PC-9 (cell line): Measurements from ENCODE around the gene HHAT.

ENCODE experiments used
- EZH2 ChIP-seq: fragments of 200-600 bp; sonication (generic); IDR thresholded peaks from 2 replicates; pipeline ENCODE4 v1.8.0; 2017; ENCODE audit warnings: antibody characterized with exemption, low read depth
- TF ChIP-seq, protein P1 (sequence below): fragments of 200-600 bp; sonication (generic); conservative IDR thresholded peaks from 2 replicates; pipeline ENCODE4 v1.6.1; 2017; ENCODE audit warnings: mixed run types, antibody characterized with exemption, mild to moderate bottlenecking, moderate library complexity

DNA sequence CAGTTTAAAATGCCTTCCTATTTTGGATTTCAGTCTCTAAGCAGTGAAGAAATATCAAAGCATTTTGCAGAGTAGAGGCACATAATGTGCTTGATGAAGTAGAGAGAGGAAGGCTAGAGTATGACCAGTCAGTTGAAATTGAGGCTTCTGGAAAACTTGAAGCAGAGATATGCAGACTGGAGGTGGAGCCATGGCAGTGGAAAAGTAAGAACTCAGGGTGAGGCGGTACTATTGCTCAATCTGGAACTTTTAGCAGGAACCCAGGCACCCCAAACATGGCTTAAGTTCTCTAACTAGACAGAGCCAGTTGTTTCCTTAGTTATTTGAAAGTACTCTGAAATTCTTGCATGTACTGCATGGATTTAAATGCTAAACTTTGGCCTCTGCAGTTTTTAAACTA is 288.6 kb downstream of the HHAT start:
- TF ChIP-seq, protein P1, sequence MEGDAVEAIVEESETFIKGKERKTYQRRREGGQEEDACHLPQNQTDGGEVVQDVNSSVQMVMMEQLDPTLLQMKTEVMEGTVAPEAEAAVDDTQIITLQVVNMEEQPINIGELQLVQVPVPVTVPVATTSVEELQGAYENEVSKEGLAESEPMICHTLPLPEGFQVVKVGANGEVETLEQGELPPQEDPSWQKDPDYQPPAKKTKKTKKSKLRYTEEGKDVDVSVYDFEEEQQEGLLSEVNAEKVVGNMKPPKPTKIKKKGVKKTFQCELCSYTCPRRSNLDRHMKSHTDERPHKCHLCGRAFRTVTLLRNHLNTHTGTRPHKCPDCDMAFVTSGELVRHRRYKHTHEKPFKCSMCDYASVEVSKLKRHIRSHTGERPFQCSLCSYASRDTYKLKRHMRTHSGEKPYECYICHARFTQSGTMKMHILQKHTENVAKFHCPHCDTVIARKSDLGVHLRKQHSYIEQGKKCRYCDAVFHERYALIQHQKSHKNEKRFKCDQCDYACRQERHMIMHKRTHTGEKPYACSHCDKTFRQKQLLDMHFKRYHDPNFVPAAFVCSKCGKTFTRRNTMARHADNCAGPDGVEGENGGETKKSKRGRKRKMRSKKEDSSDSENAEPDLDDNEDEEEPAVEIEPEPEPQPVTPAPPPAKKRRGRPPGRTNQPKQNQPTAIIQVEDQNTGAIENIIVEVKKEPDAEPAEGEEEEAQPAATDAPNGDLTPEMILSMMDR: no peak
- no peak for TF ChIP-seq EZH2
